Stimulated activated CD4-positive, alpha-beta T cell treated with anti-CD3 and anti-CD28 coated beads, Interleukin-4, amount 100 ng/mL, for 48 hours (primary cell): ENCODE data around the gene SLC35A1.
"Not testable (repeated sequence)": the region's sequence is repeated elsewhere in the genome, so short reads cannot be mapped to it uniquely, and the experiment has no call there.

ENCODE experiments used
- DNase-seq, 2 donors: peaks; one replicate each; pipeline ENCODE4 v3.0.0-alpha.2; 2020; ENCODE audit warnings: low read depth in 2 of 2

Gene SLC35A1

GRCh38 chr6:87472525-87473418, at the start of gene SLC35A1:
SLC35A1 (plus strand) TSS chr6:87472974; CDS start chr6:87473004, 30 bp downstream.
- peak; percentile 72 to 78 for DNase-seq

GRCh38 chr6:87426789-87427188, 46.0 kb upstream of the SLC35A1 start:
- DNase-seq, result no peak

- no peak for DNase-seq
These were observed 42.3 kb upstream of the SLC35A1 start for GRCh38 chr6:87430499-87430898.

- no peak for DNase-seq
These were observed 41.5 kb upstream of the SLC35A1 start for GRCh38 chr6:87431263-87431662.

- peak; percentile 12 to 15 for DNase-seq
These were observed 36.3 kb upstream of the SLC35A1 start for GRCh38 chr6:87436435-87436834.

- no peak for DNase-seq
These were observed 31.1 kb upstream of the SLC35A1 start for GRCh38 chr6:87441711-87442110.

- no peak for DNase-seq
These were observed 28.4 kb upstream of the SLC35A1 start for GRCh38 chr6:87444362-87444761.

- DNase-seq, result no peak
These were observed 7.7 kb upstream of the SLC35A1 start for GRCh38 chr6:87465051-87465450.

- peak in 1 of 2 donors; percentile 56 for DNase-seq
These were observed 687 bp downstream of the SLC35A1 start for GRCh38 chr6:87473419-87473903.

- no peak for DNase-seq
These were observed 9.2 kb downstream of the SLC35A1 start for GRCh38 chr6:87481931-87482330.

- DNase-seq, result no peak
These were observed 9.6 kb downstream of the SLC35A1 start for GRCh38 chr6:87482366-87482765.

- DNase-seq, result no peak
These were observed 11.2 kb downstream of the SLC35A1 start for GRCh38 chr6:87483929-87484328.

- DNase-seq, result no peak
These were observed 11.7 kb downstream of the SLC35A1 start for GRCh38 chr6:87484491-87484890.

- DNase-seq, result no peak
These were observed 14.8 kb downstream of the SLC35A1 start for GRCh38 chr6:87487555-87487954.

GRCh38 chr6:87489326-87489725, 16.6 kb downstream of the SLC35A1 start:
- not testable (repeated sequence) for DNase-seq

GRCh38 chr6:87494761-87495422, 22.1 kb downstream of the SLC35A1 start:
- DNase-seq, result no peak

GRCh38 chr6:87498048-87498447, 25.3 kb downstream of the SLC35A1 start:
- no peak for DNase-seq

- DNase-seq, result no peak
These were observed 29.2 kb downstream of the SLC35A1 start for GRCh38 chr6:87501809-87502572.

- DNase-seq, result no peak
These were observed 31.7 kb downstream of the SLC35A1 start for GRCh38 chr6:87504441-87504840.

GRCh38 chr6:87514831-87515230, 42.1 kb downstream of the SLC35A1 start:
- no peak for DNase-seq

- no peak for DNase-seq
These were observed 45.7 kb downstream of the SLC35A1 start for GRCh38 chr6:87518453-87518852.

- no peak for DNase-seq
These were observed 49.9 kb downstream of the SLC35A1 start for GRCh38 chr6:87522686-87523085.
